COR-L47 (cell line): ENCODE data around the gene TOLLIP.
"Not testable (repeated sequence)": the region's sequence is repeated elsewhere in the genome, so short reads cannot be mapped to it uniquely, and the experiment has no call there.

Source experiments
- DNase-seq: peaks from one replicate; lab custom pipeline; 2025; lab: John Stamatoyannopoulos, UW

TOLLIP gene

GRCh38 chr11:1262172-1263006 is 47.0 kb downstream of the TOLLIP start:
- DNase-seq: peak; percentile 85

- no peak for DNase-seq
Observed at GRCh38 chr11:1261241-1262071, 48.0 kb downstream of the TOLLIP start.

- no peak for DNase-seq
Observed at GRCh38 chr11:1260620-1261019, 48.8 kb downstream of the TOLLIP start.

GRCh38 chr11:1260023-1260501 is 49.4 kb downstream of the TOLLIP start:
- no peak for DNase-seq

GRCh38 chr11:1259561-1259960 is 49.9 kb downstream of the TOLLIP start:
- no peak for DNase-seq

- DNase-seq: no peak
Observed at GRCh38 chr11:1259076-1259461, 50.4 kb downstream of the TOLLIP start.

GRCh38 chr11:1258401-1259075 is 50.9 kb downstream of the TOLLIP start:
- no peak for DNase-seq

GRCh38 chr11:1257916-1258315 is 51.5 kb downstream of the TOLLIP start:
- no peak for DNase-seq

- DNase-seq: no peak
Observed at GRCh38 chr11:1257366-1257765, 52.1 kb downstream of the TOLLIP start.

- no peak for DNase-seq
Observed at GRCh38 chr11:1256257-1257045, 53.0 kb downstream of the TOLLIP start.

- DNase-seq: no peak
Observed at GRCh38 chr11:1255151-1255550, 54.3 kb downstream of the TOLLIP start.

- DNase-seq: no peak
Observed at GRCh38 chr11:1254733-1255132, 54.7 kb downstream of the TOLLIP start.

GRCh38 chr11:1254086-1254648 is 55.3 kb downstream of the TOLLIP start:
- DNase-seq: no peak

GRCh38 chr11:1253103-1253485 is 56.3 kb downstream of the TOLLIP start:
- no peak for DNase-seq

GRCh38 chr11:1252371-1253102 is 56.9 kb downstream of the TOLLIP start:
- DNase-seq: no peak

- DNase-seq: no peak
Observed at GRCh38 chr11:1251236-1251770, 58.1 kb downstream of the TOLLIP start.

- DNase-seq: not testable (repeated sequence)
Observed at GRCh38 chr11:1250411-1250810, 59.0 kb downstream of the TOLLIP start.

- not testable (repeated sequence) for DNase-seq
Observed at GRCh38 chr11:1248951-1249350, 60.5 kb downstream of the TOLLIP start.

GRCh38 chr11:1247026-1247425 is 62.4 kb downstream of the TOLLIP start:
- DNase-seq: not testable (repeated sequence)

- DNase-seq: not testable (repeated sequence)
Observed at GRCh38 chr11:1246301-1246700, 63.1 kb downstream of the TOLLIP start.
